NCI-H146 treated with DMSO at 0.1 percent for 48 hours (cell line): Measurements from ENCODE around the gene PLPPR5.

Experiments
- DNase-seq: peaks from one replicate; lab custom pipeline; 2025; ENCODE audit not compliant: unreplicated experiment; lab: John Stamatoyannopoulos, UW

PLPPR5 gene

DNA sequence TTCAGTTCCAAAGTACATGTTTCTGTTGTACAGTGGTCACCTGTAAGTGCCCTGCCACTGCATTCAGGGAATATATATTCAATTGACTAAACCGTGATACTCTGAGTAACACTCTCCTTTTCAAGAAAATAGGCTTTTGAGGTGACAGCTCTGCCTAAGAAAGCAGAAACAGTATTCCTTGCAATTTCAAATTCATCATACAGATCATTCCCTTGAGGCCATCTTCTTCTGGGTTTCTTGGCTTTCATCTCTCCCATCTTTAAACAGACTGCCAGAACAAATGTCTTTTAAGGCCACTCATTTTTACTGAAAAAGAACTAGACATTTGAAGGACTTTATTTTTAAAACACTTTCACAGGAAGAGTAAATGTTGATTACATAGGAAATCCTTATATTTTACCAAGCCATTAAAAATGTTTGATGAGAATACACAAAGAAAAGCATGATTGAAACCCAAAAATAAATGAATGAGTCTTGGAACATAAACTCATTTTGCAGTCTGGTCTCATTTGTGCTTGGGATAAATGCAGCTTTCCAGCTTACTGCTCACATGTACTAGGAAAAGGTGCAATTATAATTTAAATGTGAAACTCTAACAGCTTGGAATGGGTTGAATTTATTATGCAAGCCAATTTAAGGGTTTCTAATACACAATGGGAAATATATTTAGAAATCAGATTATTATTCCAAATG lies 34.7 kb downstream of the PLPPR5 start:
- DNase-seq: no peak

DNA sequence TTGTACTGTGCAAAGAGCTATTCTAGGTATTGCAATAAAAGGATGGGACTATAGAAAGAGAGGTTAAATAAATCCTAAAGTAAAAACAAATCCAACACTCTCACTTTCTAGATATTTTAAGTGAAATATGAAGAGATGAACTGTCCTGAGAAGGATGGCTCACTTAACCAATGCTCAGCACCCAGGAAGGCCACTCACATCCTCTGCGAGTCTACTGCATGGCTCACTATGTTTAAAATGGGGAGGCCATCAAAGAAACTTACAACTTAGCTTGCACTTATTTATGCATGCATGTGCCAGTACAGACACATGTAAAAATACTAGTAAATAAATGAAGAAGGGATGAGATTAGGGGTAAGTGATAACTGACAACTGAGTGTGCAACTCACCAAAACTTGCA lies 37.5 kb downstream of the PLPPR5 start:
- no peak for DNase-seq

DNA sequence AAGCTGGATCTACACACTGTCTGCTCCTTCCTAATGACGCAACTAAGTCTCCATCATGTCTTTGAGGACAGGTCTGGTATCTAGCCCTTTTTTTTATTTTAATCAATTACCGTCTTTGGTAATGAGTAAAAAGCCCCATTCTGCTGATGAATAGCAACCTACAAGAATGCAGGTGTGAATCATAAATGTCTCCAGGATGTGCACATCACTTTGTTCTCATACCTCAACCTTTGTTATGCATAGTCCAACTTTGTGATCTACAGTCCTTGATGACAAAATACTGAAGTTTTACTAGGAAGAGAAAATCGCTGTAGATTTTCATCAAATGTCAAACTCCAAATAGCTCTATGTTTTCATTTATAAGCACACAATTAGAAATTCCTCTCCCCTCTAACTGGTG lies 39.3 kb downstream of the PLPPR5 start:
- no peak for DNase-seq

DNA sequence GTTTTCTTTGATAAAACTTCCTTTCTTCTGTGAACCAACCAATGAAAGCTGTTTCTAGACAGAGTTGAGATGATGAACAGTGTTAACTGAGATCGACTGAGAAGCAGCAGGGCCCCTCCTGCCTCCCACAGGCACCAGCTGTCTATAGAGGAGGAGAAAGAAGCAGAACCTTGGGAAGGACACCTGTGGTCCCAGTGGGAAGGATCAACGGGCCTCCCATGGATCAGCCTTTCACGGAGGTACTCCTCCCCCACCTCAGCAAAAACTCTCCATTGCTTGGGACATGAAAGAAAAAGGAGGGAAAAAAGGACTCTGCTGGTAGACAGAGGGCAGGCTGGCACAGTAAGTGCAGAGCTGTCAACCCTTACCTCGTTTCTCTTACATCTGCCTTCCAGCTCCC lies 40.5 kb downstream of the PLPPR5 start:
- DNase-seq: no peak

DNA sequence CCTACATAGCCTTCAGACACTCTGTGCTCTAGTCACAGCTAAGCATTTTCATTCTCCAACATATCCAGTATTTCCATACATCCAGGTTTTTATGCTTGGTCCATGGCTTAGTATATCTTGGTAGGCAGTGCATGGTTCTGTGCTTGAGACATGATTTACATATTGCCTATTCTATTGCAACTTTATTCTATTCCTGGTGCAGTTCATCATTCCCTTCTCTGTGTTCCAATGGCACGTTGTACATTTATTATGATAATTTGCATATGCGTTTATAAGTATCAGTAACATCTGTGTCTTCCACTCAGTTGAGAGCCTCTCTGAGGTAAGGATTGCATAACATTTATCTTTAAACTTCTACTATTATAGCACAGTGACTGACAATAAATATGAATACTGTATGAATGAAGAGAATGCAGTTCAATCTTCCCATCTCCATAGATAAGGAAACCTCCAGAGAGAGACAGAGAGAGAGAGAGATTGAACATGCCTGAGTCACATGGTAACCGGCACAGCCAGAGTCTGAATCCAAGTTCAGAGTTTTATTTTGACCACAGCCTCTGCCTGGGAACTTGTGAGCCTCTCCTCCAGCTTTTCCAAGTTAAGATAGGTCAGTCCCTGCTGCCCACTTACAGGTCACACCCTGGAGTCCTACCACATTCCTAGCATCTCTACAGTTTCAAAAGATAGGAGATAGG lies 41.5 kb downstream of the PLPPR5 start:
- DNase-seq: no peak

DNA sequence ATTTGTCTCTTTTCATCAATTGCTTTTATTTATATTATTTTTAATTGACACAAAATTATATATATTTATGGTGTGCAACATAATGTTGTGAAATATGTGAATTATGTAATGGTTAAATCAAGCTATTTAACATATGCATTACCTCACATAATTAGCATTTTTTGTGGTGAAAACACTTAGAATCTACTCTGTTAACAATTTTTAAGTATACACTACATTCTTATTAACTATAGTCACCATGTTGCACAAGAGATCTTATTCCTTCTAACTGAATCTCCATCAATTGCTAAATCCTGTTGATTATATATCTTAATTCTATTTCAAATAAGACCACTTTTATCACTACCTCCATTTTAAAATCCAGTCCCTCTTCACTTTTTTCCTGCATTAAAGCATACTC lies 42.5 kb downstream of the PLPPR5 start:
- no peak for DNase-seq

DNA sequence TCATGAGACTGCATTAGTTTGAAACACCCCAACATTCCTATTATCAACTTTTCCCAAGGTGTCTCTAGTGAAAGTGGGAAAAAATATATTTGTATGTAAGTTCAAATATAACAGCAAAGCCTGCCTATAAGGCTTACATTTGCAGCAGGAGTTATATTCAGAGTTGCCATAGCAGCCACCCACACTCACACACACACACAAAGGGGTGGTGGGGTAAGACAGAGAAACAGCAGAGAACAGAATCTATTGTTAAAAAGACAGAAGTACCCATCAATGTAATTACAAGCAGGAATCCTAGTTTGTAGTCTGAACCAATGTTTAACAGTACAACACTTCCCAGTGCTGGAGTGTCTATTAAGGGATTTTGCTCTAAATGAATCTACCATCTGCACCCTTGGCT lies 55.0 kb downstream of the PLPPR5 start:
- DNase-seq: no peak

DNA sequence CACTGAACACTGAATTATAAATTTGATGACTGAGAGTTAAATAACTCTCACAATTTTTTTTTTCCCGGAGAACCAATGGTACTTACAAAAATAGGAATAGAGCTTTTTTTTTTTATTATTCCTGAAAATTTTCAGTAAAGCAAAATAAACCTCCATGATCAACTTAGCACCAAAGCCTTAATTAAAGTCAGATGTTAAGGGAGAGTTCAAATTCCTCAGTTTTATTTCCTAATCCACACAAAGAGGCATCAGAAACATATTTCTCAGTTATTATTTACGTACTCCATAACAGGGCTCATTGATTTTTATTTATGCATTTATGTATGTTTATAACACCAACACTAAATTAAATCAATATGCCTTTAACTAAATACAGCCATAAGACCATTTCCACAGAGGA lies 55.5 kb downstream of the PLPPR5 start:
- DNase-seq: no peak

DNA sequence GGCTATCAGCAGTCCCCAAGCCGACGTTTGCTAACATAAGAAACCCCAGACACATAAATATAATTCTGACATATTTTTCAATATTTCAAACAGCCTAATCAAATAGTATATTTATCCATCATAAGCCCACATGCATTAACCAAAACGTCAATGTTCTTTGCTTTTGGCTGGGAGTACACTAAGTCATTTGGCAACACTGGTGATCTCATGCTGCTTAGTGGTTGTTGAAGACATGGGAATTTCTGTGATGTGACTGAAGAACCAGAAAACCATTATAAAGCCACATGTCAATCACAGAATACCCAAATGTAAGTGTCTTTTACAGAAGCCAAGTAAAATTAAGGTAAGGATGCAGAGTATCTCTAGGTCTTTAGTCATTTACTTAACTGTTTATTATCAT lies 57.6 kb downstream of the PLPPR5 start:
- no peak for DNase-seq

DNA sequence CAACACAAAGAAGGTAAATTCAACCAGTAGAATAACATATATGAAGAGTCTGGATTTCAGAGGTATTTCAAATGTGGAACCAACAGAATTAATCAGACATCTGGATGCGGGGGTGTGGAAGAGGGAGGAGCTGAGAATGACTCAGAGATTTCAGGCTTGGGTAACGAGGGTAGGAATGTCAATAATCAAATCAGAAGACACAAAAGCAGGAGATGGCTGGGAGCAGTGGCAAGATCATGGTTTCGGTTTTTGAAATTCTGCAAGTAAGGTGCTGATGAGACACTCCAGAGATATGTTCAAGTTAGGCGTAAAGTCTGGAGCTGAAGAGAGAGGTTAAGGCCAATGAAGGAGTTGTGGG lies 64.0 kb downstream of the PLPPR5 start:
- DNase-seq: no peak

DNA sequence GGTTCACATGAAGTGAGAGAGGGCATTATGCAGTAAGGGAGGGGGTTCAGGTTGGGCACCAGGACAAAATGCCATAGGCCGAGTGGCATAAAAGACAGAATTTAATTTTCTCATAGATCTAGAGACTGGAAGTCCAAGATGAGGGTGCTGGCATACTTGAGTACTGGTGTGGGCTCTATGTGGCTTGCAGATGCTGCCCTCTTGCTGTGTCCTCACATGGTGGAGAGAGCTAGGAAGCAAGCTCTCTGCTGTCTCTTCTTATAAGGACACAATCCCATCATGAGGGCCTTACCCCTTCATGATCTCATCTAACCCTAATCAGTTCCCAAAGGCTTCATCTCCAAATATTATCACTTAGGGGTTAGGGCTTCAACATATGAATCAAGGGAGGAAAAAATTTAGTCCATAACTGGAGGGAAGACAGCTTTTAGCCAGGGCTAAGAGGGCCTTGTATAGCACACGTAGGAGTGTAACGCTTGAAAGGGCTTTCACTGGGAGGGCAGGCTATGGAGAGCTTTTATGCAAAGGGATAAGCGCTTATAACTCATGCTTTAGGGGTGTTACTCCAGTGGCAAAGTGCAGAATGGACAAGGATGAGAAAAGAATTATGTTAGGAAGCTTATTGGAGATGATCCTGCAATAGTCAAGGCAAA lies 64.5 kb downstream of the PLPPR5 start:
- no peak for DNase-seq

DNA sequence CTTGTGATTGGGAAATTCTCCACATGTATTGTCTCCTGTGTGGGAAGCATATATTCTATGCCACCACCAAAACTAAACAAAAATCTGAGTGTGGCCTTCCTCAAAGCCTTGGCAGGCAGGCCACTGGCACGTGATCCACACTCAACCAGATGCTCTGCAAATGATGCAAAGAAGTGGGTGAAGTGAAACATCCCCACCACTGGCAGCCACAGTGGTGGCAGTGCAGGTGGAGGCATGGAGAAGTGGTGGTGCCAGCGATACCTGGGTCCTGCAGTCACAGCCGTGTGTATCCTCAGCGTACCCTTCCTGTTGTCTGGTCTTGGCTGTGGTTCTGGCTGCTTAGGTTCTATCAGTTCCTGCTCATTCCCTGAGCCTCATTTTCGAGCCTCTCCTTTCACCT lies 65.2 kb downstream of the PLPPR5 start:
- no peak for DNase-seq

DNA sequence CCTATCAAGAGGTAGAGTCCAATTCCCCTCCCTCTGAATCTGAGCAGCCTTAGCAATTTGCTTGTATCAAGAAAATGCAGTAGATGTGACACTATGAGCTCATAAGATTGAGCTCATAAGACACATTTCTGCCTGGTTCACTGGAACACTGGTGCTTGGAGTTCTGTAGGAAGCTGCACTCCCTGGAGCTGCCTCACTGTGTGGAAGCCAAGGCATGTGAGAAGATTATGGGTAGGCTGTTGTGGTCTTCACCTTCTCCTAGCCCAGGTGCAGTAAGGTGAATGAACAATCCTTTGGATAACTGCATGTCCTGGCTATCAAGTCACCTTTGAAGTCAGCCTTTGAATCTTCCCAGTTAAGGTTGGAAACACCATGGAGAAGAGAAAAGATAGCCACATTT lies 67.3 kb downstream of the PLPPR5 start:
- DNase-seq: no peak

DNA sequence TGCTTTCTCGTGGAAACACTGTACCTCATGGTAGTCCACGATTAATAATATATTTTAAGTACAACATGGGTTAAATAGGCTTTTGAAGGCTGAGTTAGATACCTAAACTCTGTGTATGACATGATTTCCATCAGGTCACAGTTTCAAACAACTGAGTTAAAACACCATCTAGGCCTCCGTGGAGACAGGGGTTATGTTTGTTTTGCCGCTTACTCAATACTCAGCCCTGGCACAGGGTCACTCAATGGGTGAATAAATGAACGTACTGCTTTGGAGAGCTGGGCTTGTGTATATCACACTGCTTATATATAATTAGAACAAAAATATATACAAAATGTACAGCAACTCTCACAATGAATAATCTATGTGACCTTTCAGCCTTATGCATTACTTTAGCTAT lies 72.5 kb downstream of the PLPPR5 start:
- DNase-seq: no peak

DNA sequence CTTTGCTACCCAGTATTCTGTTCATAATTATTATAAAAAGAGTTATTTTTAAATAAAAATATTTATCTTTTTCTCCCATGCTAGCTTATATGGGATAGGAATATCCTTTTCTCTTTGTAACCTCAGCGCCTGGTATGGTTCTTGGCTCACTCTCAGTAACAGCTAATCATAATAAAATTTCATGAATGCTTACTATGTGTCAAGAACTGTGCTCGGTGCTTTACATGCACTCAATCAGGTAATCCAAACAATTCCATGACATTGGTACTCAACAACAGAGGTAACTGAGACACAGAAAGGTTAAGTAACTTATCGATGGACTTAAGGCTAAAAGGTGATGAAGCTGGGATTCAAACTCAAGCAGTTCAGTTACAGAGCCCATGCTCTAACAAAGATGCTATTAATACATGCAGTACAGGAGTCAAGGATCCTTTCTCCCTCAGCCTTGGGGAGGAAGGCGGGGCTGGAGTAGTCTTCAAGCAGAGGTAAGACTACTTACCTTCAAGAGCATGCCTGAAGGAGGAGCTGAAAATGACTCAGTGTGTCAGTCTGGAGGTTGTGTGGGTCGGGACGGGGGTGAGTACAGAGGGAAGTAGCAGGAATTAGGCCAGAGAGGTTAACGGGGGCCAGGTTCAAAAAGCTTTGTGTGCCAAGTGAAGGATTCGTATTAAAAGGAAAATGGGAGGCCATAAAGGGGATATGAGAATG lies 73.4 kb downstream of the PLPPR5 start:
- no peak for DNase-seq

DNA sequence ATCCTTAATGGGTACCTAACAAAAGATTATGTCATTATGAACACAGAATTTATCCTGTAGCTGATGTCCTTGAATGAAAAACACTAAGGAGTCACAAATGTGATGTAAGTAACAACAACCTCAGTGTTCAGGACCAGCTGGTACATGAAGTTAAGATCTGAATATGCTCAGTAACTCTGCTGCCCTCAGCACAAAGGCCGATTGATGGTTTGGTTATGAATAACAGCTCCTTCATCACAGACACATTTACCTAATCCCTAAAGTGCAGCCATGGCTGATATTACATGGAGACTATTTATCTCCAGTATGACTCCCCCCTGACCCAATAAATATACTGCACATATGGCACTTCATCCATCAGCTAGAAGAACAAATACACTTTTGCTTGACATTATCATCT lies 75.2 kb downstream of the PLPPR5 start:
- no peak for DNase-seq

DNA sequence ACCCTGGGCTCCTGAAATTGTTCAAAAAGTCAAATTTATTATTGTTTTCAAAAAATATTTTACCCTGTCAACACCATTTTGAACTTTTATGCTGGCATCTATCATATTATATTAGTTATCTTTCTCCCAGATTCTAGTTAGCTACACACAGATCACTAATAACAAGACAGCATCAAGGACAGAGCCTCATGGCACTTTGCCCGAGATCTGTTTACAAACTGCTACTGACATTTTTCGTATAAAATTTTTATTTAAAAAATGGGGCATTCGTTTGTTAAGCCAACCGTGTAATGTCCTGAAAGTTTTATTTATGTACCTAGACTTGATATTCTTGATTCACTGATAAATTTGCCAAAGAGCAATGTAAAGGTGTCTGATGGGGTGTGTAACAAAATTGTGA lies 78.1 kb downstream of the PLPPR5 start:
- DNase-seq: no peak

DNA sequence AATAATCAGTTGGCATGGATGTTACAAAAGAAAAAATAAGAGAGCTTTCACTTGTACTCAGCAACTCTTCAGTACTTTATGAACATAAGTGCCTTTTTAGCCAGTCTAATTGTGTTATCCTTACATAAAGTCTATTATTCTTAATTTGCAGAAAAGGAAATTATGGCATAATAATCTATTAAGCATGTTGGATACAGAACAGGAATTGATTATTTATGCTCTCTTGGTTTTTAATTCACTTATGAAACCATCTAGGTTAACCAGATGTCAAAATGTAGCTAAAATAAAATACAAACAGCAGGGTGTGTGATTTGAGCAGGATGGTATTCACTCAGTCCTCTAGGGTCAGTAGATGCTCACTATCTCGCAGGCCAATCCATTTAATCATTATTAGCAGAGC lies 79.7 kb downstream of the PLPPR5 start:
- no peak for DNase-seq

DNA sequence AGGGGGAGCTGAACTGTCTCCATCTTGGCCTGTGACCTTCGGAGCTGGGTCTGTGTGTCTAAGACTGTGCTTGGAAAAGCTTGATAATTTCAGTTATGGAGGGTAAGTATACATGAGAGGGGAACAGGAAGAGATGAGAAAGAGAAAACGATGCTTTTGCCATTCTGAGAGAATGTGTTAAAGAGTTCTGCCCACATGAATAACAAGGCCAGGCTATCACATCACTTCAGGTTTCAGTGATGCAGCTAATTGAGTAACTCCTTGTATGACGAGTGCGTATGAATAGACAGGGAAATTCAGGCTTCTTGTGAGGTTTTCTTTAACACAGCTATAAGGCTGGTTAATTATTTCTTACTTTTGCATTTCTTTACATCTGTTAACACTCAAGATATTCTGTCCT lies 81.0 kb downstream of the PLPPR5 start:
- DNase-seq: no peak

DNA sequence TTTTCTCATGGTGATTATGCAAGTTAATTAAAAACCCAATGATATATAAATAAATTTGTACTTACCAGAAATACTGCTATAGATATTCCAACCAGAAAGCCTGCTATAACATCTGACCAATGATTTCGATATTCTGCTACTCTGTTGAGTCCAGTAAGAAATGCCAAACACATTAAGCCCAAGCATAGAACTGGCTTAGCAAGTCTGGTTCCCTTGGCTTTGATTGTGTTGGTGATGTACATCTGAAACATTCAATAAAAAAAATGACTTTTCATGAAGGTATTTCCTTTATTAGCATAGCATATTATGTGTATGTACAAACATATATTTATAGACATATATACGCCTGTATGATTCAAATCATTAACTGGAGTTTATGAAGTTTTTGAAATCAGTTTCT lies 82.8 kb downstream of the PLPPR5 start:
- DNase-seq: no peak

DNA sequence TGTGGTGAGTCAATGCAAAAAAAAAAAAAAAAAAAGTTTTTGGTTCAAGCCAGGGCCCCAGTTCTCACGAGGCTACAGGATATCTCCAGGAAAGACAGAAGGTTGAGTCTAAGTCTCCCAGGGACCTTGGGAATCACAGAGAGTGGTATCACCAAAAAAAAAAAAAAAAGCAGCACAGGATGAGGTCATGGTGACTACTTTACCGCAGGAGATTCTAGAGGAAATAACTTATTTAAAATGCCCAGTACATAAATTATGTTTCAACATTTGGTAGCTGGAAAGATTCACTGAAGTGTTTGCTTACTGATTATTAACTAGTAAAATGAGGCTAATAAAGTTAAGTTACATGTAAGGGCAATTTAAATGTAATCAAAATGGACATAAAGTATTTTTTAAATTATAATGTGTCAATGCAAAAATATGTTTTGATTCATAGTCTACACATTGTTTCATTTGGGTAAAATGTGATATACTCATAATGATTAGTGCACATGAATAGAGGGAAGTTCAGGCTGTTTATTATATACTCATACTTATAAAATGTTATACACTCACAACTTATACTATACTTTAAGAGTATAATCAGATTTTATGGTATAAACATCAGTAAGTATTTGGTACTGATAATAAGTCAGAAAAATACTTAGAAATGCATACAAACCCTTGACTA lies 84.1 kb downstream of the PLPPR5 start:
- DNase-seq: no peak
